ENCODE results near the gene SOX11. TPM values are rescaled to one million over a fixed set of nuclear protein-coding genes. Genes with fewer than 3 reads are reported as not detected.

SOX11 gene
- total RNA-seq, 2 donors from 2014 or later: not detected

DNA sequence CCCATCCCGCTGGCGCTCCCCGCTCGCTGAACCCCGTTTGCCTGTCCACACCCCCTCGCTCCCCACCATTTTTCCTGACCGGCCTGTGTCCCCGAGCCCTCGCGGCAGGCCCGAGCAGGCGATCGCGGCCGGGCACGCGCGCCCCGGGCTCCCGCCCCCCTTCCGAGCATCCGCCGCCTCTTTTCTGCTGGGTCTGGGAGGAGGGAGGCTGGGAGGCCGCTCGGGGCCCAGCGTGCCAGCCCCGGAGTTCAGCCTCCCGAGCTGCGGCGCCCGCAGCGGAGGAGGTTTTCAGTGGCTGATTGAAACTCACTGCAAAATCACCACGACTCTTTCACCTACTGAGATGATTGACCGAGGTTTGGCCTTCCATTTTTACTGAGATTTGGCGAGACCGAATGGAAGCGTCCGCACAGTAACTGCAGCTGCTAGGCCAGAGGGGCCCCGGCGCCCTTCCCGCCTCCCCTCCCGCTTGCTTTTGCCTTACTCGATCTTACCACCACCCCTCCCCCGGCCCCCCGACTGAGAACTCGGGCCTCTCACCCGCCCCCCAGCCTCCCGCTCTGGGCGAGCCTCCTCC is 4.8 kb downstream of the SOX11 start:
- peaks cover 41% of the 10 kb centered on the region for H3K27me3 Mint-ChIP-seq
- H3K4me1 Mint-ChIP-seq: peaks cover 5% of the 10 kb centered on the region
- no peaks in the 10 kb centered on the region for H3K9me3 Mint-ChIP-seq
- no peak overlapping the region for H3K27ac Mint-ChIP-seq
- H3K36me3 Mint-ChIP-seq (ENCODE audit: low read depth): peaks cover 6% of the 10 kb centered on the region
- no peak overlapping the region for H3K4me3 Mint-ChIP-seq
- no peak for ATAC-seq (replicated peaks)

DNA sequence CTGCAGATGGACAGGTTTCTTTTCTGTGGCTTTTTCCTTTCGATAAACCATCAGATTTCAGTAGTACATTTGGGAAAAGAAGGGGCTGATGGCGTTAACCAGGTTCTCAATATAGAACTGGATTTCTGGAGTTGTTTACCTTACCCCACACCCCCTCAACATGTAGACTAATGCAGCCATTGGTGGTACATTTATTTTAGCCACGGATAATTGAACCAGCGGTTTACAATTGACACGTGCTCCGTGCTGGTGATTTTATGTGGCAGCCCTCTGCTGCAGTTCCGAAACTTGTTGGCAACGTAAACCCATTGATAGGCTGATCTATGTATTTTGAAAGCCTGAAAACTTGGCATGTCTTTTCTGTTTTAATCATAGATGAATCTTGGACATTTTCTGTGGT is 5.4 kb downstream of the SOX11 start:
- Mint-ChIP-seq H3K27me3 (peaks cover 41% of the 10 kb centered on the region), H3K27ac (no peak overlapping the region), H3K4me3 (no peak overlapping the region), H3K4me1 (peaks cover 5% of the 10 kb centered on the region), H3K9me3 (no peaks in the 10 kb centered on the region), H3K36me3 (ENCODE audit: low read depth) (peaks cover 6% of the 10 kb centered on the region)
- ATAC-seq (replicated peaks): no peak

DNA sequence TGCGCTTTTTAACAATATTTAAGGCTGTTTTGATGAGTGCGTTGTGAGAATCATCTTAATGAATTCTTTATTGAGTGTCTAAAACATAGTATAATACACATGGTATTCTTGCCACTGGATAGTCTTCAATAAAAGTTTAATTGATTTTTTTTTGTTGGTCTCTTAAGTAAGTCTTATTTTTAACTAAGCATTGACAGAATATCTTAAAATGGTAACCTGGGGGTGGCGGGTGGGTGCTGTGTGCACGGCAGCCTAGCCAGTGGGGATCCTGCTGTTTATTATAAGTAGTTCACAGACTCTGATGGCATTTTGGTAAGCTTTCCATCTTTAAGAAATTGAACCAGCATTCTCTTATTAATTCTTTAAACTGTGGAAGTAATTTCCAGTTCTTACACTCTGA is 6.0 kb downstream of the SOX11 start:
- no peak for ATAC-seq (replicated peaks)

DNA sequence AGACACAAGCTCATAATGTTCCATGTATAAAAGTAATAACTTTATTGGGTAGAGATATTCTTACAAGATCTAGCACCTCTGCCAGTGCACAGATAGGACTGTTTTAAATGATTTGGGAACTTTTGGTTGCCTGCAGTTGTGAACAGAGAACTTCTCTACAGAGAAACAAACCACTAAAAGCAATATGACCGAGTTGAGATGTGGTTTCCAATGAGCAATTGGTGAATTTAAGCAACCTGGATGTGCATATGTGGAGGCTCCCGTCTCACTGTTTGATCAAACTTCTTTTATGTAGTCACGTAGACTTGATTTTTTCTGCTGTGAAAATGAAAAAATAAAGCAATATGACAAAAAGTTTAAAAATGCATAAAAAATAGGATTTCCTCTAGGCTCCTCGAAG is 7.8 kb downstream of the SOX11 start:
- no peak overlapping the region for H3K27ac Mint-ChIP-seq
- peaks cover 3% of the 10 kb centered on the region for H3K9me3 Mint-ChIP-seq
- H3K27me3 Mint-ChIP-seq: peaks cover 37% of the 10 kb centered on the region
- no peak overlapping the region for H3K4me3 Mint-ChIP-seq
- H3K4me1 Mint-ChIP-seq: no peaks in the 10 kb centered on the region
- no peaks in the 10 kb centered on the region for H3K36me3 Mint-ChIP-seq (ENCODE audit: low read depth)
- no peak for ATAC-seq (replicated peaks)

More for the DNA sequence above, 6.0 kb downstream of the SOX11 start:
- H3K4me3 Mint-ChIP-seq: no peak overlapping the region
- H3K27ac Mint-ChIP-seq: no peak overlapping the region
- no peaks in the 10 kb centered on the region for H3K9me3 Mint-ChIP-seq
- H3K4me1 Mint-ChIP-seq: peaks cover 5% of the 10 kb centered on the region
- H3K27me3 Mint-ChIP-seq: peaks cover 41% of the 10 kb centered on the region
- H3K36me3 Mint-ChIP-seq (ENCODE audit: low read depth): peaks cover 6% of the 10 kb centered on the region

DNA sequence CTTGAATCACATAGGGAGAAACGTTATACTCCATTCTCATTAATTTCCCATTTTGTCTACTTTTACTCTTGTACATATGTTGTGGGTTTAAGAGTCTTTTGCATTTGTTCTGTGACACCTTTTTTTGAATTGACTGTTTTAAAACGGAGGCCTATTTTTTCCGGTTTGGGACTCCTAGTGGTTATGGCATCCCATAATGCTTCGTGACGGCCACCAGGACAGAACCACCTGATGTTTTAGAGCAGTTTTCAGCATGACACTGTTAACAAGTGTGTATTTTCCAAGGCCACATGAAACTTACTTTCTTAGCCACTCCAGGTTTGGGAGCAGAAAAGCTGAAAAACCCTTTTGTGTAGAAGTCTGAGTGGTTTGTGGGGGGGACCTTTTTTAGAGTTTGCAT is 8.4 kb downstream of the SOX11 start:
- peaks cover 4% of the 10 kb centered on the region for H3K9me3 Mint-ChIP-seq
- no peaks in the 10 kb centered on the region for H3K36me3 Mint-ChIP-seq (ENCODE audit: low read depth)
- H3K27ac Mint-ChIP-seq: no peak overlapping the region
- no peak for ATAC-seq (replicated peaks)
- peaks cover 31% of the 10 kb centered on the region for H3K27me3 Mint-ChIP-seq
- no peak overlapping the region for H3K4me3 Mint-ChIP-seq
- no peaks in the 10 kb centered on the region for H3K4me1 Mint-ChIP-seq

DNA sequence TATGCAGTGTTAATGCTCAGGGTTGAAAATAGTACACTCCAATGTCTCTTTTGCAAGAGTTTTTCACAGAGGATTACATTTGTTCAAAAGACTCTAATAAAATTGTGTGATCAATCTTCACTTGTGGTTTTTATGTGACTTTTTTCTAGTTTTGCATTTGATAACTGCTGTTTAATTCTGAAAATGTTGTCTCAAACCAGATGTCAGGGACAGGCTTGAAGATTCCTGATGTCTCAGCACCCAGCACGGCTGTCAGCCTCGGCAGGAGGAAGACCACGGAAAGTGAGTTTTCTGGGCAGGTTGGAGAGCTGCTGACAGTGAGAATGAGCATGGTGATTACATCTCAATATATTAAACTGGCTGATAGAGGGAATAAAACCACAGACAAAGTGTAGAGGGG is 9.1 kb downstream of the SOX11 start:
- H3K4me3 Mint-ChIP-seq: no peak overlapping the region
- no peak for ATAC-seq (replicated peaks)
- peaks cover 26% of the 10 kb centered on the region for H3K27me3 Mint-ChIP-seq
- H3K36me3 Mint-ChIP-seq (ENCODE audit: low read depth): no peaks in the 10 kb centered on the region
- H3K9me3 Mint-ChIP-seq: peaks cover 4% of the 10 kb centered on the region
- no peak overlapping the region for H3K27ac Mint-ChIP-seq
- no peaks in the 10 kb centered on the region for H3K4me1 Mint-ChIP-seq

DNA sequence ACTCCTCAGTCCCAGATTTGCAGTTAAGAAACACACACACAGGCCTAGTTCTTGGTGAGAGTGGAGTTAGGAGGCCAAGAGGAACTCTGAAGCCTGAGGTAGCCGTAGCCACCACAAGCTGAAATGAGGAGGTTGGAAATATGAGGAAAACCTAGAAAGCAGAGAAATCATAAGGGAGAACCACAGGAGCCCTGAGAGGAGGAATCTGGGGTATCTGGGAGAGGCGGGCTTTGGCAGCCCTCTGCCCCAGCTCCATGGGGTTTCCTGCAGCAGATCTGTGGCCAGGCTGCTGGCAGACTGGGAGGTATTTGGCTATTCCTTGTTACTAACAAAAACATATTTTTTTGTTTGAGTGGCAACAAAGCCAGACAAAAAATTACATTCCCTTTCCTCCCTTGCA is 11.0 kb downstream of the SOX11 start:
- Mint-ChIP-seq H3K27me3 (peaks cover 22% of the 10 kb centered on the region), H3K4me3 (no peak overlapping the region), H3K36me3 (ENCODE audit: low read depth) (no peaks in the 10 kb centered on the region), H3K4me1 (no peaks in the 10 kb centered on the region), H3K27ac (no peak overlapping the region), H3K9me3 (peaks cover 7% of the 10 kb centered on the region)
- ATAC-seq (replicated peaks): no peak

DNA sequence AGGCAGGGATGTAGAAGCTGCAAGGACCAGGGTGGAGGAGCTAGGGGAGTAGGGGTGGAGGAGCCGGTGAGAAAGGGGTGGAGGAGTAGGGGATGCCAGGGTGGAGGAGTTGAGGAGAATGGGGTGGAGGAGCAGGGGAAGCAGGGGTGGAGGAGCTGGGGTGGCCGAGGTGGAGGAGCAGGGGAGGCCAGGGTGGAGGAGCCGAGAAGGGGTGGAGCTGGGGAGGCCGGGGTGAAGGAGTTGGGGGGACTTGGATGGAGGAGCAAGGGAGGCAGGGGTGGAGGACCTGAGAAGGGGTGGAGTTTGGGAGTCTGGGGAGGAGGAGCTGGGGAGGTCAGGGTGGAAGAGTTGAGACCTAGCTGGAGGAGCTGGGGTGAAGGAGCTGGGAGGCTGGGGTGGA is 13.3 kb downstream of the SOX11 start:
- H3K27ac Mint-ChIP-seq: no peak overlapping the region
- H3K27me3 Mint-ChIP-seq: peaks cover 9% of the 10 kb centered on the region
- peaks cover 7% of the 10 kb centered on the region for H3K9me3 Mint-ChIP-seq
- H3K36me3 Mint-ChIP-seq (ENCODE audit: low read depth): no peaks in the 10 kb centered on the region
- H3K4me3 Mint-ChIP-seq: no peak overlapping the region
- ATAC-seq (replicated peaks): no peak
- H3K4me1 Mint-ChIP-seq: no peaks in the 10 kb centered on the region

DNA sequence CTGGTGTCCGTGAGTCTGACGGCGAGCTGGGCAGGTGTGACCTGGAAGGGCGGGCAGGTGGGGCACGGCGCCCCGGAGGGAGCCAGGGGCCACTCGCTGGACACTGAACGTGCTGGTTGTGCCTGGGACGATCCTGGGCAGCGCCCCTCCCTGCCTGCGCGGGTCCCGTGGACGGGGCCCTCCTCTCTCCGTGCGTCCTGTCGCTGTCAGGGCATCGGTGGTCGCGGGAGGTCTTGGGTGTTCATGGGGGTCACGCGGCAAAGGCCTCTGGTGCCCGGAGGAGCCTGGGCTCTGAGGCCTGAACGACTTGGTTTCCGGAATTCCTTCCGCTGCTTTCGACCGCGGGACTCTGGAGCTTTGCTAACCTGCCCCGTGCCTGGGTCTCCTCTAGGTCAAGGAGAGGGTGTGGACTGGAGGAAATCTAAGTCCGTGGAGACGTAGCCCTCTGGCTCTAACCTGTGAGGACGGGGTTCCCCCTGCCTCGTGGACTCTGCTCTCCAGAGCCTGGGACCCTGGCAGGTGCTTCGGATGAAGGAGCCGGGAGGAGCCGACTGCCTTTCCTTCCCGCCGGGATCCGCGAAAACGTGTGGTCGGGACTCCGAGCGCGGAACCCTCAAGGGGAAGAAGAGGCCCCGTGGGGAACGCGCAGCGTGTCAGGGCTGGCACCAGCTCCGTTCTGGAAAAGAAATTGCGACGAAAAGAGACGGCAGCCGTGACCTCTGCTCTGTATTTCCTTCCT is 14.7 kb downstream of the SOX11 start:
- H3K4me3 Mint-ChIP-seq: no peak overlapping the region
- H3K9me3 Mint-ChIP-seq: peaks cover 7% of the 10 kb centered on the region
- no peak for ATAC-seq (replicated peaks)
- H3K36me3 Mint-ChIP-seq (ENCODE audit: low read depth): no peaks in the 10 kb centered on the region
- H3K4me1 Mint-ChIP-seq: no peaks in the 10 kb centered on the region
- H3K27ac Mint-ChIP-seq: no peak overlapping the region
- peaks cover 6% of the 10 kb centered on the region for H3K27me3 Mint-ChIP-seq

DNA sequence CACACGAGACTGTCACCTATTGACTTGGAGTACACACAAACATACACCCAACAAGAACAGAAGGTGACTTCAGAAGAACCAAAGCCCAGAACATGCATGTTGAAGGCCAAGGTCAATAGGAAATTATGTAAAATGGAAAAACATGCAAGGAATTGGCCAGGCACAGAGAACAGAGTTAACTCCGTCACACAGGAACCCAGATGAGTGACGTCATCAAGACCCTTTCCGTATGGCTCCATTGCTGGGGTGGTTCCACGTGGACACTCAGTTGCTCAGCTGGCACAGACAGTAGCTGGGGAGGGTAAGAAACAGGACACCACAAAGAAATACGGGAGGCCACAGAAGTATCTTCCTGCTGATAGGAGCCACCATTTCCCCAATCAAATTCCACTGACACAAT is 18.4 kb downstream of the SOX11 start:
- peaks cover 3% of the 10 kb centered on the region for H3K9me3 Mint-ChIP-seq
- no peak overlapping the region for H3K4me3 Mint-ChIP-seq
- no peaks in the 10 kb centered on the region for H3K27me3 Mint-ChIP-seq
- no peak for ATAC-seq (replicated peaks)
- H3K27ac Mint-ChIP-seq: no peak overlapping the region
- H3K36me3 Mint-ChIP-seq (ENCODE audit: low read depth): no peaks in the 10 kb centered on the region
- H3K4me1 Mint-ChIP-seq: no peaks in the 10 kb centered on the region

DNA sequence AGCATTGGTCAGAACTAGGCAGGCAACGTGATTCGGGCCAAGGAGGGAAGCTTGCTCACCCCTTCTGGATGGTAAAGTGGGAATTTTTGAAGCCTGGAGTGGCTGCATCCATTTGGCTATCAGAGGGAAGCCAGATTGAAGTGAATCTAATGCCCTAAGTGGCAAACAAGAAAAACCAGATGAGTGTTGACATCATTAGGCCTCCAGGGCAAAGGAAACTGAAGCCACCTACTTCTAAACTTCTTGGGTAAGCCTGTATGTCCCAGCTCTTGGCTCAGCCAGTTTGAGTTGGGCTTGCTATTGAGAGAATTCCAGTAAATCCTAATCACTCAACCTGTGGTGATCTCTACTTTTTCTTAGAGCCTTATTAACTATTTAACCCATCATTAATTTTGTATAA is 20.9 kb downstream of the SOX11 start:
- Mint-ChIP-seq H3K4me3 (no peak overlapping the region), H3K27me3 (no peaks in the 10 kb centered on the region), H3K4me1 (no peaks in the 10 kb centered on the region), H3K9me3 (no peaks in the 10 kb centered on the region), H3K27ac (no peak overlapping the region), H3K36me3 (ENCODE audit: low read depth) (no peaks in the 10 kb centered on the region)
- no peak for ATAC-seq (replicated peaks)

DNA sequence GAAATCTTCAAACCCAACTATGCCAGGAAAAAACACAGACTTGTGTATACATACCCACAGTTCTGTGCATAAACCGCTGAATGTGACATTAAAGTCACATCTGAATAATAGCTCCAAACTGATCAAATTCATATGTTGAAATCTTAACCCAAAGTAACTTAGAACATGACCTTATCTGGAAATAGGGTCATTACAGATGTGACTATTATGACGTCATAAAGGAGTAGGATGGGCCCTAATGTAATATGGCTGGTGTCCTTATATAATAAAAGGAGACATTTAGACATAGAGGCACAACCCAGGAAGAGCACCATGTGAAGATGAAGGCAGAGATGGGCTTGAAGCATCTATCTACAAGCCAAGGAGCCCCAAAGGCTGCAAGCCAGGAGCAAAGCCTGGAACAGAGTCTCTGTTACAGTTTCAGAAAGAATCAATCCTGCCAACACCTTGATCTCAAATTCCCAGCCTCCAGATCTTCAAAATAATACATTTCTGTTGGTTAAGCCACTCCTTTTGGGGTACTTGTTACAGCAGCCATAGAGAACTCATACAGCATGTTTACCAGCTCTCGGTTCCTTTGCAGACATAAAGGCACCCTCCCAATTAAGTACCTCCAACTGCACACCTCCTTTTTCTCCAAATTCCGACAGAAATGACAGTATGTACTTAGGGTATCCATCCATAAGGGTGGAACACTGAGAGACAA is 27.6 kb downstream of the SOX11 start:
- no peak overlapping the region for H3K4me3 Mint-ChIP-seq
- H3K27ac Mint-ChIP-seq: no peak overlapping the region
- peaks cover 5% of the 10 kb centered on the region for H3K27me3 Mint-ChIP-seq
- H3K4me1 Mint-ChIP-seq: no peaks in the 10 kb centered on the region
- H3K36me3 Mint-ChIP-seq (ENCODE audit: low read depth): no peaks in the 10 kb centered on the region
- no peak for ATAC-seq (replicated peaks)
- peaks cover 10% of the 10 kb centered on the region for H3K9me3 Mint-ChIP-seq

DNA sequence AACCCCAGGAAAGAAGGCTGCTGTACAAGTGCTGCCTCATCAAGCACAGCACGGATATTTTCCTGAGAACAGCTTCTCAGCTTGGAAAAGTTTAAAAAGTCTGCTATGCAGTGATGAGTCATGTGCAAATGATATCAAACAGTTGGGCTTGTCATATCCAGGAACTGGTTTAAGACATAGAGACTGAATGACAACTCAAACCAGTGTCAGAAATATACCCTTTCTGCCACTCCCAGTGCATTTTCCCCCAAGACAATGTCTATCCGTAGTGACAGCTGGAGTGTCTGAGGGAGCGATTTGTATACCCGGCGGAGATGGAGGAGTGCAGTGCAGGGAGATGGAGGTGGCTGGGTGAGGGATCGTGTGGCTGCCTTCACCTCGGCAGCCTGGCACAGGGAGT is 28.2 kb downstream of the SOX11 start:
- no peak for ATAC-seq (replicated peaks)
- H3K9me3 Mint-ChIP-seq: peaks cover 10% of the 10 kb centered on the region
- peaks cover 5% of the 10 kb centered on the region for H3K27me3 Mint-ChIP-seq
- no peaks in the 10 kb centered on the region for H3K4me1 Mint-ChIP-seq
- H3K27ac Mint-ChIP-seq: no peak overlapping the region
- H3K36me3 Mint-ChIP-seq (ENCODE audit: low read depth): no peaks in the 10 kb centered on the region
- no peak overlapping the region for H3K4me3 Mint-ChIP-seq

DNA sequence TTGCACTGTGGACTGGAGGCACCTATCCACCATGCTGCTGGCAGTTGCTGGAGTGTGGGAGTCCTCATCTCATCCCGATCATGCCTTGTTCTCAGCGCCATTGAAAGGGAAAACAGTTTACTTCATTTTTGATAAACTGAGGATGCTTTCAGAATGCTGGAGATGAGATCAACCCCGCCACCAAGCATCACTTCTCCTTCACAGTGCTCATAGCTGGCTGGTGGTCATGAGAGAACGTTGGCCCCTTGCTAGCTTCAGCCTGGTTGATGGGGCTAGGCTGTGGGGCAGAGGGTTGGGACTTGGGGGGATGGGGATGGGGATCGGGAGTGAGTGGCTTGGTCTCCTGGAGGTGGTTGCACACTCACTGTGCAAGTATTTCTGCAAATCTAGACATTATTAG is 30.1 kb downstream of the SOX11 start:
- Mint-ChIP-seq H3K36me3 (ENCODE audit: low read depth) (no peaks in the 10 kb centered on the region), H3K4me3 (no peak overlapping the region), H3K4me1 (no peaks in the 10 kb centered on the region), H3K9me3 (peaks cover 10% of the 10 kb centered on the region), H3K27me3 (peaks cover 13% of the 10 kb centered on the region), H3K27ac (no peak overlapping the region)
- no peak for ATAC-seq (replicated peaks)
